Activated naive CD8-positive, alpha-beta T cell treated with anti-CD3 and anti-CD28 coated beads, Interleukin-2, amount 50 U/mL, for 24 hours (primary cell): ENCODE results near the gene C11orf58.

Source experiments
- ATAC-seq: fragments of 150-1000 bp; cut with Tn5 transposase; one replicate; pipeline ENCODE4 v1.10.0; 2021
- DNase-seq: peaks from one replicate; pipeline ENCODE4 v3.0.0; 2021
- H3K27ac Mint-ChIP-seq: one replicate; pipeline ENCODE4 v1.8.0; 2021; ENCODE audit warnings: mild to moderate bottlenecking, mixed read lengths
- H3K27me3 Mint-ChIP-seq: one replicate; pipeline ENCODE4 v1.8.0; 2021; ENCODE audit warnings: mixed read lengths
- H3K36me3 Mint-ChIP-seq: one replicate; pipeline ENCODE4 v1.8.0; 2021; ENCODE audit warnings: low read depth, mixed read lengths
- H3K4me1 Mint-ChIP-seq: one replicate; pipeline ENCODE4 v1.8.0; 2021; ENCODE audit warnings: mixed read lengths
- H3K4me3 Mint-ChIP-seq: one replicate; pipeline ENCODE4 v1.8.0; 2021; ENCODE audit warnings: mild to moderate bottlenecking, moderate library complexity, mixed read lengths
- H3K9me3 Mint-ChIP-seq: one replicate; pipeline ENCODE4 v1.8.0; 2021; ENCODE audit warnings: mixed read lengths

C11orf58 gene

GRCh38 chr11:16749666-16750065 lies 11.2 kb downstream of the C11orf58 start:
- Mint-ChIP-seq H3K36me3 (peaks cover 71% of the 10 kb centered on the region), H3K27me3 (no peaks in the 10 kb centered on the region), H3K4me3 (no peak overlapping the region), H3K9me3 (no peaks in the 10 kb centered on the region), H3K4me1 (peaks cover 47% of the 10 kb centered on the region), H3K27ac (peak overlapping the region; percentile 61)
- DNase-seq (no peak), ATAC-seq (peak; percentile 93)

GRCh38 chr11:16750417-16750816 lies 12.0 kb downstream of the C11orf58 start:
- H3K27ac Mint-ChIP-seq = peak overlapping the region; percentile 61

DNA sequence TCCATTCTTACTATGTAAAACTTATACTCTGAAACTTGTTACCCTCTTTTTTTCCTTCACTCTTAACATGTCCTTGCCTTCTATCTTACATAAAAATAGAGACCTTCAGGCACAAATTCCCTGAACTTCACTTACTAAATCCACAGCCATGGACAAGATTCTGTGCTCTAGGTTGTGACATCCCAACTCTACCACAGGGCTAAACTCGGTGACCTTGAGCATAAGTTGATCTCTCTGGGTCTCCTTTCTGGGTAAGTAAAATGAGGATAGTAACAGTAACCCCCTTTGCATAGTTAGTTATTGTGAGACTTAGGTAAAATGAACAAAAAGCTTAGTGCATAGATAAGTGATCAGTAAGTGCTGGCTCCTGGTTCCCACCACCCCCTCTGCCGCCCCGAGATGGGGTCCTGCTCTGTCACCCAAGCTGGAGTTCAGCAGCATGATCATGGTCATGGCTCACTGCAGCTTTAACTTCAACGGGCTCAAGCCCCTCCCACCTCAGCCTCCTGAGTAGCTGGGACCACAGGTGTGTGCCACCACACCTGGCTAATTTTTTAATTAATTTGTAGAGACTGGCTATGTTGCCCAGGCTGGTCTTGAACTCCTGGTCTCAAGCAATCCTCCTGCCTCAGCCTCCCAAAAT lies 20.1 kb downstream of the C11orf58 start:
- Mint-ChIP-seq H3K9me3 (no peaks in the 10 kb centered on the region), H3K4me1 (peaks cover 26% of the 10 kb centered on the region), H3K27me3 (no peaks in the 10 kb centered on the region), H3K36me3 (peaks cover 39% of the 10 kb centered on the region), H3K27ac (no peak overlapping the region), H3K4me3 (no peak overlapping the region)
- DNase-seq (no peak), ATAC-seq (no peak)

More at GRCh38 chr11:16750417-16750816, 12.0 kb downstream of the C11orf58 start:
- peaks cover 42% of the 10 kb centered on the region for H3K4me1 Mint-ChIP-seq
- no peaks in the 10 kb centered on the region for H3K27me3 Mint-ChIP-seq
- DNase-seq (no peak), ATAC-seq (peak; percentile 24)
- H3K36me3 Mint-ChIP-seq = peaks cover 71% of the 10 kb centered on the region
- H3K9me3 Mint-ChIP-seq = no peaks in the 10 kb centered on the region
- H3K4me3 Mint-ChIP-seq = no peak overlapping the region

- Mint-ChIP-seq H3K27ac (peak overlapping the region; percentile 55), H3K4me1 (peaks cover 18% of the 10 kb centered on the region), H3K4me3 (no peak overlapping the region), H3K36me3 (peaks cover 32% of the 10 kb centered on the region), H3K9me3 (no peaks in the 10 kb centered on the region), H3K27me3 (no peaks in the 10 kb centered on the region)
- ATAC-seq (no peak), DNase-seq (no peak)
Observed at GRCh38 chr11:16759857-16760508, 21.5 kb downstream of the C11orf58 start.

DNA sequence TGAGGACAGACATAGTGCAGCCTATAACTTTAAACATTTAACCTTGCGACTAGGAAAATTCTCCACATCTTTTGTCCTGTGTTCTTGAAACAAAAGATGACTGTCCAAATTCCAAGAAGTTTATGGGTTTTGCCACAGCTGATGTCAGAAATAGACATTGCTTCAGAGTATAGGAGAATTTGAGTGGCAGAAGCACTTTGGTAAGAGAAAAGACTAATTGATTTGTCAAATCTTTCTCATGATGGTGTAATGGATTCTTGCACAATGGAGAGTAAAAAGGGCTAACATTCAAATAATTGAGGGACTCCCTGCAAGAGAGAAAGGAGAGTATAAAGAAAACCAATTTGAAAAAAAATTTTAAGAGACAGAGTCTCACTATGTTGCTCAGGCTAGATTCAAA lies 25.3 kb downstream of the C11orf58 start:
- DNase-seq (no peak), ATAC-seq (no peak)
- Mint-ChIP-seq H3K9me3 (no peaks in the 10 kb centered on the region), H3K27ac (no peak overlapping the region), H3K27me3 (no peaks in the 10 kb centered on the region), H3K4me3 (no peak overlapping the region), H3K36me3 (peaks cover 7% of the 10 kb centered on the region), H3K4me1 (peaks cover 15% of the 10 kb centered on the region)

DNA sequence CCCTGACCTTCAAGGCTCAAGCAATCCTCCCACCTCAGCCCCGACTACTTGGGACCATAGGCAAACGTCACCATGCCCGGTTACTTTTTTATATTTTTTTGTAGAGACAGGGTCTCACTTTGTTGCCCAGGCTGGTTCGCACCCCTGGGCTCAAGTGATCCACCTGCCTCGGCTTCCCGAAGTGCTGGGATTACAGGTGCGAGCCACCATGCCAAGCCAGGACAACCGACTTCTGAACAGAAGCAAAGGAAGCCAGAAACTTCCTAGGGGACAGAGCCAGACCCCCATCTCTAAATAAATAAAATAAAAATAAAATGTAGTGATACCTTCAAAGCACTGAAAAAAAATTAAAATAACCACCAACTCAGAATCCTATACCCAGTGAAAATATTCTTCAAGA lies 26.4 kb downstream of the C11orf58 start:
- Mint-ChIP-seq H3K4me3 (no peak overlapping the region), H3K27me3 (no peaks in the 10 kb centered on the region), H3K9me3 (no peaks in the 10 kb centered on the region), H3K36me3 (no peaks in the 10 kb centered on the region), H3K27ac (no peak overlapping the region), H3K4me1 (peaks cover 4% of the 10 kb centered on the region)
- DNase-seq (no peak), ATAC-seq (no peak)

GRCh38 chr11:16767137-16767536 lies 28.7 kb downstream of the C11orf58 start:
- no peak for DNase-seq
- H3K27me3 Mint-ChIP-seq = no peaks in the 10 kb centered on the region
- no peaks in the 10 kb centered on the region for H3K9me3 Mint-ChIP-seq
- no peak for ATAC-seq
- H3K27ac Mint-ChIP-seq = no peak overlapping the region
- H3K4me1 Mint-ChIP-seq = no peaks in the 10 kb centered on the region
- H3K36me3 Mint-ChIP-seq = no peaks in the 10 kb centered on the region
- H3K4me3 Mint-ChIP-seq = no peak overlapping the region

DNA sequence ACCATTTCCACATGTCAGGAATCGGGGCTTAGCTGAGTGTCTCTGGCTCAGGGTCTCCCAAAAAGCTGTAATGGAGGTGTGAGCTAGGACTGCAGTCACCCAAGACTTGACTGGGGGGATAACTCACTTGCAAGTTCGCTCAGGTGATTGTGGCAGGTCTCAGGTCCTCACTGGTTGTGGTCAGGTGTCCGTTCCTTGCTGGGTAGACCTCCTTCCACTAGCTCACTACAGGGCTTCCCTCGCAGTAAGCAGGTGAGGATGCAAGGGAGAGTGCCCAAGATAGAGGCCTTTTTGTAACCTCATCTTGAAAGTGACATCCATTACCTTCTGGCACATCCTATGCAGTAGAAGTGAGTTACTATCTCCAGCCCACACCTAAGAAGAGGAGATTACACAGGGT lies 29.5 kb downstream of the C11orf58 start:
- H3K4me3 Mint-ChIP-seq = no peak overlapping the region
- H3K27ac Mint-ChIP-seq = no peak overlapping the region
- H3K27me3 Mint-ChIP-seq = no peaks in the 10 kb centered on the region
- DNase-seq (no peak), ATAC-seq (no peak)
- H3K36me3 Mint-ChIP-seq = no peaks in the 10 kb centered on the region
- no peaks in the 10 kb centered on the region for H3K9me3 Mint-ChIP-seq
- H3K4me1 Mint-ChIP-seq = no peaks in the 10 kb centered on the region

DNA sequence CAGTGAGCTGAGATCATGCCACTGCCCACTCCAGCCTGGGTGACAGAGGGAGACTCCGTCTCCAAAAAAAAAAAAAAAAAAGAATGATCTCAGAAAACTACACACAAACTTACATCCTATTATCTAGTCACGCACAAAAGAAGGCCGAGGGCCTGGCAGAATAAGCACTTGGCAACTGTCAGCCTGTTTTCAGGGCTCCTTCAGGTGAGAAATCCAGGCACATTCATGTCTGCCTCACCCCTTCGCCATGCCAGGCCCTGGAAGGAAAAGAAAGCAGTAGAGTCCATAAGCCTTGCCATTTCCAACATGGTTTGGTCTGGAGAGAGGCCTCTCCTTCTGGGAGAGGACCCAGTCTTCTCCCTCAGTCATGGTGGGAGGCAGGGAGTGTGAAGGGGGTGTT lies 30.9 kb downstream of the C11orf58 start:
- H3K36me3 Mint-ChIP-seq = no peaks in the 10 kb centered on the region
- H3K4me3 Mint-ChIP-seq = no peak overlapping the region
- peaks cover 2% of the 10 kb centered on the region for H3K27me3 Mint-ChIP-seq
- ATAC-seq (no peak), DNase-seq (no peak)
- no peak overlapping the region for H3K27ac Mint-ChIP-seq
- H3K4me1 Mint-ChIP-seq = no peaks in the 10 kb centered on the region
- no peaks in the 10 kb centered on the region for H3K9me3 Mint-ChIP-seq

GRCh38 chr11:16770016-16770415 lies 31.6 kb downstream of the C11orf58 start:
- H3K27me3 Mint-ChIP-seq = peaks cover 2% of the 10 kb centered on the region
- H3K27ac Mint-ChIP-seq = no peak overlapping the region
- no peaks in the 10 kb centered on the region for H3K4me1 Mint-ChIP-seq
- no peaks in the 10 kb centered on the region for H3K9me3 Mint-ChIP-seq
- ATAC-seq (no peak), DNase-seq (no peak)
- no peaks in the 10 kb centered on the region for H3K36me3 Mint-ChIP-seq
- H3K4me3 Mint-ChIP-seq = no peak overlapping the region

DNA sequence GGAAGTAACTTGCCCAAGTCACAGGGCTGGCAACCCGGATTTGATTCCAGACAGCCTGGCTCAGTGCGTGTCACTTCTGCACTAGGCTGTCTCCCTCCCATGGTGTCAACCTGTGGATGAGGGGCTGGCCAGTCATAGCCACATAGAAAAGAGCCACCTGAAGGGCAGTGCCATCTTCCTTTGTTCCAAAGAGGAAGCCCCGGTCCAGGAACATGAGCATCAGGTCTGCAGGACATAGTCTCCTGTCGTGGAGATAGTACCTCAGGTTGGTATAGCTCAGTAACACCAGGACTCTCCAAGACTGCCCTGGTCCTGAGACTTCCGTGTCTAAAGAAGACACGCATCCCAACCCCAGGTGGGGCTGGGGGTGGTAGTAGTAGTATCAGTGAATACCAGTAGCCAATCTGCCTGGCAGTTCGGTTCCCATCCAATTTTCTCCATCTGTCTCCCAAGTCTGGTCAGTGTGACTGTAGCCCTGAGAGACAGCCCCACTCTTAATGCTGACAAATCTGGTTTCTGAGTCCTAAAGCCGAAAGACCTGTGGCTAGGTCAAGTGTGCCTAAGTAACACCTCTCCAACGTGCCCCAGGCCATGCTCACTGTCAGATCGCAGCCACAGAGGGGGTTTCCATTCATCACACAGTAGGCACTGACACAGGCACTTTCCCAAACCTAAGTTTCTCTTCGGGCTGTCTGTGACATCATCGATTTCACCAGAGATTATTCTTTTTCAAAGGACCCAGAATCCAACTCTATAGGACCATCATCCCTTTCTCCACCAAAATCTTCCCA lies 33.1 kb downstream of the C11orf58 start:
- Mint-ChIP-seq H3K27ac (no peak overlapping the region), H3K4me3 (no peak overlapping the region), H3K36me3 (no peaks in the 10 kb centered on the region), H3K27me3 (peaks cover 2% of the 10 kb centered on the region), H3K9me3 (no peaks in the 10 kb centered on the region), H3K4me1 (no peaks in the 10 kb centered on the region)
- no peak for ATAC-seq
- no peak for DNase-seq

DNA sequence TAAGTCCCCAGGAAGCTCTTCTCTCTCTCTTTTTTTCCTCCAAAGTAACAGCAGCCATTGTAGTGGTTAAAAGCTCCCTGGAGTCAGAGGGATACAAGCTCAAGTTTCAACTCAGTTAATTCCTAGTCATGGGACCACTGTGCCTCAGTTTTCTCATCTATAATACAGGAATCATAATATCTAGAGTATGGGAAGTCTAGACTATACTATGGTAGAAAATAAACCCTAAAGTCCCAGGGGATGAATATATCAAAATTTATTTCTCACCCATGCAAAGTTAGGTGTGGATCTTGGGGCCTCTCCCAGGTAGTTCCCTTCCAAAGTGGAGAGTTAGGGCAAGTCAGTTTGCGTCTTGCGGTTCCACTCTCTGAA lies 33.7 kb downstream of the C11orf58 start:
- Mint-ChIP-seq H3K4me1 (no peaks in the 10 kb centered on the region), H3K27ac (no peak overlapping the region), H3K9me3 (no peaks in the 10 kb centered on the region), H3K27me3 (peaks cover 2% of the 10 kb centered on the region), H3K4me3 (no peak overlapping the region), H3K36me3 (no peaks in the 10 kb centered on the region)
- no peak for DNase-seq
- no peak for ATAC-seq

- ATAC-seq = no peak
- Mint-ChIP-seq H3K9me3 (no peaks in the 10 kb centered on the region), H3K27me3 (peaks cover 2% of the 10 kb centered on the region), H3K36me3 (no peaks in the 10 kb centered on the region), H3K27ac (no peak overlapping the region), H3K4me3 (no peak overlapping the region), H3K4me1 (no peaks in the 10 kb centered on the region)
- DNase-seq = no peak
Observed at GRCh38 chr11:16773981-16774935, 35.8 kb downstream of the C11orf58 start.

- Mint-ChIP-seq H3K4me3 (no peak overlapping the region), H3K4me1 (no peaks in the 10 kb centered on the region), H3K27ac (no peak overlapping the region), H3K9me3 (no peaks in the 10 kb centered on the region), H3K36me3 (no peaks in the 10 kb centered on the region), H3K27me3 (peaks cover 2% of the 10 kb centered on the region)
- ATAC-seq (no peak), DNase-seq (no peak)
Observed at GRCh38 chr11:16774936-16775613, 36.6 kb downstream of the C11orf58 start.
